Testis (tissue), 3 donors: ENCODE results near the gene THSD7A. TPM values are rescaled to one million over a fixed set of nuclear protein-coding genes. Genes with fewer than 3 reads are reported as not detected.

Source experiments
- DNase-seq: peaks from one replicate; pipeline ENCODE4 v3.0.0-alpha.2; 2019
- H3K27ac ChIP-seq, 2 donors: fragments of 200-600 bp; sonication (generic); one replicate each; pipeline ENCODE4 v1.5.1; 2019
- H3K27me3 ChIP-seq: fragments of 200-600 bp; sonication (generic); one replicate; pipeline ENCODE4 v1.5.1; 2019
- H3K36me3 ChIP-seq: fragments of 200-600 bp; sonication (generic); one replicate; pipeline ENCODE4 v1.5.1; 2017; ENCODE audit warnings: low read depth; ENCODE audit errors: missing control alignments
- H3K4me1 ChIP-seq: fragments of 200-600 bp; sonication (generic); one replicate; pipeline ENCODE4 v1.5.1; 2019
- H3K4me3 ChIP-seq, 2 donors: fragments of 200-600 bp; sonication (generic); one replicate each; pipeline ENCODE4 v1.5.1; 2017 to 2019
- H3K9me3 ChIP-seq: fragments of 200-600 bp; sonication (generic); one replicate; pipeline ENCODE4 v1.5.1; 2017
- CTCF ChIP-seq, 3 experiments: fragments of 450-650 bp in 2 of 3; fragments of 200-600 bp in 1 of 3; sonication (generic) in 1 of 3; IDR thresholded peaks; one replicate each; pipeline ENCODE4 v1.5.1; 2016 to 2019; ENCODE audit warnings: antibody characterized with exemption in 3 of 3, mild to moderate bottlenecking in 2 of 3, moderate library complexity in 1 of 3
- POLR2A ChIP-seq: fragments of 450-650 bp; IDR thresholded peaks from one replicate; pipeline ENCODE4 v1.6.1; 2017; ENCODE audit warnings: antibody characterized with exemption, mild to moderate bottlenecking, moderate library complexity
- WGBS, 2 donors: methylation state at CpG; one replicate each; pipeline ENCODE4 v1.1.5; 2018; 5-methylcytosine and 5-hydroxymethylcytosine counted together
- intact Hi-C: fragments of 100-400 bp; cut with DNase I; formaldehyde crosslinking; loops from one replicate; pipeline ENCODE4 v1.15.1; 2023; ENCODE audit warnings: low total_unique reads
- polyA plus RNA-seq: library from polyadenylated mRNA; stranded (reverse); fragments of 350-450 nt; fragmentation: Illumina TruSeq; extraction: RNeasy Lipid Tissue Mini Kit (QIAGEN cat#74804); gene quantifications from one replicate; pipeline ENCODE4 v1.2.3, GENCODE V29; 2014; ENCODE audit warnings: low read depth, low replicate concordance; ENCODE audit not compliant: insufficient read depth
- total RNA-seq, 2 donors: library from RNA; depleted of rRNA; stranded (reverse); fragments of >200 nt; gene quantifications; one replicate each; pipeline ENCODE4 v1.2.3, GENCODE V29; 2016

THSD7A gene
- total and polyA plus RNA-seq, 3 donors from 2014 or later = 1.6 to 7.0 (median 6.8) TPM

- Histone ChIP-seq H3K36me3 (no peaks in the 10 kb centered on the region), H3K27ac (no peak overlapping the region), H3K4me3 (no peak overlapping the region), H3K4me1 (no peaks in the 10 kb centered on the region), H3K27me3 (no peaks in the 10 kb centered on the region), H3K9me3 (no peaks in the 10 kb centered on the region)
- 54 to 62% methylated on average over 2 of the region's 2 CpGs for WGBS, 2 donors
- TF ChIP-seq CTCF (IDR thresholded peaks at IDR 0.05) = no peak
- TF ChIP-seq POLR2A = no peak
- no peak for DNase-seq
- intact Hi-C loops = no loop called here
Measured at GRCh38 chr7:11436773-11437524, 395.0 kb downstream of the THSD7A start.

- no peak for DNase-seq
- Histone ChIP-seq H3K4me1 (no peaks in the 10 kb centered on the region), H3K27ac (no peak overlapping the region), H3K9me3 (no peaks in the 10 kb centered on the region), H3K27me3 (no peaks in the 10 kb centered on the region), H3K4me3 (no peak overlapping the region), H3K36me3 (no peaks in the 10 kb centered on the region)
- TF ChIP-seq POLR2A = no peak
- no peak for TF ChIP-seq CTCF (IDR thresholded peaks at IDR 0.05)
- WGBS, 2 donors = 74 to 76% methylated on average over 1 of the region's 1 CpG
- intact Hi-C loops = no loop called here
Measured at GRCh38 chr7:11436316-11436715, 395.7 kb downstream of the THSD7A start.

GRCh38 chr7:11434366-11434765 is 397.6 kb downstream of the THSD7A start:
- TF ChIP-seq POLR2A (no peak), CTCF (IDR thresholded peaks at IDR 0.05) (no peak)
- H3K9me3 ChIP-seq = no peaks in the 10 kb centered on the region
- DNase-seq = no peak
- intact Hi-C loops = no loop called here
- no peaks in the 10 kb centered on the region for H3K4me1 ChIP-seq
- H3K4me3 ChIP-seq = no peak overlapping the region
- no peak overlapping the region for H3K27ac ChIP-seq
- no peaks in the 10 kb centered on the region for H3K36me3 ChIP-seq
- H3K27me3 ChIP-seq = no peaks in the 10 kb centered on the region

- no peak overlapping the region for H3K27ac ChIP-seq
- intact Hi-C loops = no loop called here
- no peaks in the 10 kb centered on the region for H3K9me3 ChIP-seq
- TF ChIP-seq CTCF (IDR thresholded peaks at IDR 0.05) (no peak), POLR2A (no peak)
- no peak overlapping the region for H3K4me3 ChIP-seq
- 86 to 90% methylated on average over 1 of the region's 1 CpG for WGBS, 2 donors
- no peaks in the 10 kb centered on the region for H3K27me3 ChIP-seq
- DNase-seq = no peak
- no peaks in the 10 kb centered on the region for H3K4me1 ChIP-seq
- H3K36me3 ChIP-seq = no peaks in the 10 kb centered on the region
Measured at GRCh38 chr7:11430841-11431240, 401.2 kb downstream of the THSD7A start.

- H3K4me3 ChIP-seq = no peak overlapping the region
- WGBS, 2 donors = 82% methylated on average over 2 of the region's 2 CpGs
- no peaks in the 10 kb centered on the region for H3K27me3 ChIP-seq
- H3K9me3 ChIP-seq = no peaks in the 10 kb centered on the region
- DNase-seq = no peak
- no peaks in the 10 kb centered on the region for H3K36me3 ChIP-seq
- intact Hi-C loops = no loop called here
- TF ChIP-seq CTCF (IDR thresholded peaks at IDR 0.05) (no peak), POLR2A (no peak)
- no peak overlapping the region for H3K27ac ChIP-seq
- no peaks in the 10 kb centered on the region for H3K4me1 ChIP-seq
Measured at GRCh38 chr7:11430112-11430511, 401.9 kb downstream of the THSD7A start.
